ENCODE data around the gene PARVB. TPM values are rescaled to one million over a fixed set of nuclear protein-coding genes. Genes with fewer than 3 reads are reported as not detected.

PARVB gene
- total RNA-seq (10 to 100 TPM in 2 of 5 donors, 1 to 10 TPM in 3; 5.9 to 13.8 (median 8.2) TPM), total RNA-seq (3.2 to 16.1 (median 5.2) reads per million in 29 experiments)
- total RNA-seq (2013): 14.6 TPM

- Mint-ChIP-seq H3K36me3 (no peaks in the 10 kb centered on the region), H3K4me1 (peaks cover 25 to 30% (median 29%) of the 10 kb centered on the region in 3 donors), H3K9me3 (no peaks in the 10 kb centered on the region), H3K4me3 (peak within 1 kb of the TSS; percentile 64 to 75 (median 70)), H3K27me3 (peaks cover 14 to 32% of the 10 kb centered on the region in 2 donors), H3K27ac (peak within 1 kb of the TSS; percentile 60 to 63)
- WGBS (ENCODE audit: insufficient coverage): 1% methylated on average over 83 of the region's 83 CpGs
- Histone ChIP-seq H3K4me3 (ENCODE audit: control insufficient read depth in 1 of 2, extremely low read depth in 1 of 2, low read length in 1 of 2) (peak within 1 kb of the TSS; percentile 58 to 66), H3K27ac (ENCODE audit: low read length) (peak within 1 kb of the TSS; percentile 49), H3K36me3 (ENCODE audit: control insufficient read depth in 2 of 2, extremely low read depth in 1 of 2, insufficient read depth in 1 of 2, low read length in 1 of 2) (no peaks in the 10 kb centered on the region), H3K27me3 (replicated peaks in 1 of 2; ENCODE audit: control insufficient read depth in 2 of 2, extremely low read depth in 1 of 2, insufficient read depth in 2 of 2, low read length in 1 of 2) (peaks cover 0 to 14% of the 10 kb centered on the region in 2 experiments), H3K9me3 (no peaks in the 10 kb centered on the region), H3K4me1 (ENCODE audit: control insufficient read depth in 1 of 2, extremely low read depth in 1 of 2, insufficient read depth in 2 of 2, low read length in 2 of 2) (peaks cover 9 to 41% of the 10 kb centered on the region in 2 experiments)
- ChIA-PET POLR2A (interaction anchor here in 1 of 2 donors (0.6 kb wide), 1 partner anchor 157 kb away, joined by 4 read pairs; no protein-coding TSS in a partner anchor), CTCF (no interaction called here)
- DNase-seq: peak in 6 of 35 experiments; percentile 4 to 39 (median 12)
- peak; percentile 6 to 47 (median 23) for ATAC-seq (replicated peaks in 1 of 4)
These were observed at the start of gene PARVB for GRCh38 chr22:44024288-44024921. TSS of gene PARVB (plus strand) at chr22:44024302. CDS start at chr22:44024340, 38 bp downstream.

- Mint-ChIP-seq H3K36me3 (peaks cover 67% of the 10 kb centered on the region), H3K4me3 (no peak overlapping the region), H3K9me3 (no peaks in the 10 kb centered on the region), H3K4me1 (no peaks in the 10 kb centered on the region), H3K27me3 (no peaks in the 10 kb centered on the region), H3K27ac (no peak overlapping the region)
- H3K27ac ChIP-seq (ENCODE audit: low read length): no peak overlapping the region
- no peaks in the 10 kb centered on the region for H3K4me1 ChIP-seq (ENCODE audit: control insufficient read depth in 1 of 2, extremely low read depth in 1 of 2, insufficient read depth in 2 of 2, low read length in 2 of 2)
- no peak overlapping the region for H3K4me3 ChIP-seq (ENCODE audit: control insufficient read depth in 1 of 2, extremely low read depth in 1 of 2, low read length in 1 of 2)
- no peaks in the 10 kb centered on the region for H3K27me3 ChIP-seq (replicated peaks in 1 of 2; ENCODE audit: control insufficient read depth in 2 of 2, extremely low read depth in 1 of 2, insufficient read depth in 2 of 2, low read length in 1 of 2)
- WGBS (ENCODE audit: insufficient coverage): no CpG with 5 or more reads among the region's 4 CpGs
- ATAC-seq (replicated peaks in 1 of 4): no peak
- CTCF ChIA-PET: interaction anchor here in 1 of 2 donors (0.5 kb wide), 1 partner anchor 33 kb away, joined by 9 read pairs; no protein-coding TSS in a partner anchor
- DNase-seq: no peak
- peaks cover 47 to 86% of the 10 kb centered on the region in 2 donors for H3K36me3 ChIP-seq (ENCODE audit: control insufficient read depth in 2 of 2, extremely low read depth in 1 of 2, insufficient read depth in 1 of 2, low read length in 1 of 2)
- no peaks in the 10 kb centered on the region for H3K9me3 ChIP-seq
- POLR2A ChIA-PET: no interaction called here
These were observed 49.1 kb upstream of the PARVB start for GRCh38 chr22:43975041-43975440.

DNA sequence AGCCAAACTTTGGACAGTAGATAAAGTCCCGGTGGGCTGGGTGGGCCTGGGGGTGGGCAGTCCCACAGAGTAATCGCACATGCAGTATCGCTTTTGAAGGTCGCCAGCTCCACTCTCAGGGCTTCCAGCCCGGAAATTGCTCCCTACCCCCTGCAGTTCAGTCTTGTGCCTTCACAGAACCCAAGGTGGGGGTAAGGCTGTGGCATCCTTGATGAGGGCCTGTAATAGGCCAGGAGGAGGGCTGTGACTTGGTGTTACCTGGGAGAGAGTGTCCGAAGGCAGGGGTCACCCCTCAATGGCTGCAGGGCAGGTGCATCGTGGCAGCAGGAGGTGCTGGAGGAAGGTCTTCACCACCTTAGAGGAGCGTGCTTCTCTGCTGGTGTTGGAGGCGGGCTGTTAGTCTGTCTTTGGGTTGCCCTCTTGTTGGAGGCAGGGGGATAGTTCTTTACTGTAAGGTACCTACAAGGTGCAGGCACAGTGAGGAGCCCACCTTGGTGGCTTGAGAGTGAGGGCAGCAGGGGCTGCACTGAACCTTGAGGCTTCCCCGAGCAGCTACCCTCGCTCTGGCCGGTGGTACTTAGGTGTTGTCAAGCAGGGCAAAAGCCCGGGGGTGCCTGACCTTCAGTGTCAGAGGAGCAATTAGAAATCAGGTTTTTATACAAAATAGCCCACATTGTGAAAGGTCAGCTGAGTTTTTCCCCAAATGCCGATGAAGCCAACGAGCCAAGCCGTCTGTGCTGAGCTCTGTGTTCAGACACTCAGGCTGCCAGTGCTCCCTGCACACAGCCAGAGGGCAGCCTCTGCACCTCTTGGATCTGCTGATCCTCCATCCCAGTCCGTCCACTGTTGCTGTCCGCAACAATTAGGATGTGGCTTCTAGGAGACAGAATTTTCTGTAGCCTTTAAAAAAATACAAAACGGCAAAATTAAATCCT is 47.0 kb upstream of the PARVB start:
- Mint-ChIP-seq H3K27ac (no peak overlapping the region), H3K4me1 (no peaks in the 10 kb centered on the region), H3K9me3 (no peaks in the 10 kb centered on the region), H3K27me3 (no peaks in the 10 kb centered on the region), H3K4me3 (no peak overlapping the region), H3K36me3 (peaks cover 68% of the 10 kb centered on the region)
- H3K4me3 ChIP-seq (ENCODE audit: control insufficient read depth in 1 of 2, extremely low read depth in 1 of 2, low read length in 1 of 2): no peak overlapping the region
- H3K27ac ChIP-seq (ENCODE audit: low read length): no peak overlapping the region
- H3K9me3 ChIP-seq: no peaks in the 10 kb centered on the region
- H3K36me3 ChIP-seq (ENCODE audit: control insufficient read depth in 2 of 2, extremely low read depth in 1 of 2, insufficient read depth in 1 of 2, low read length in 1 of 2): peaks cover 50 to 87% of the 10 kb centered on the region in 2 donors
- no peaks in the 10 kb centered on the region for H3K4me1 ChIP-seq (ENCODE audit: control insufficient read depth in 1 of 2, extremely low read depth in 1 of 2, insufficient read depth in 2 of 2, low read length in 2 of 2)
- WGBS (ENCODE audit: insufficient coverage): 96% methylated on average over 17 of the region's 19 CpGs
- ATAC-seq (replicated peaks in 1 of 4): no peak
- POLR2A ChIA-PET: no interaction called here
- no peak for DNase-seq
- CTCF ChIA-PET: no interaction called here
- H3K27me3 ChIP-seq (replicated peaks in 1 of 2; ENCODE audit: control insufficient read depth in 2 of 2, extremely low read depth in 1 of 2, insufficient read depth in 2 of 2, low read length in 1 of 2): no peaks in the 10 kb centered on the region

DNA sequence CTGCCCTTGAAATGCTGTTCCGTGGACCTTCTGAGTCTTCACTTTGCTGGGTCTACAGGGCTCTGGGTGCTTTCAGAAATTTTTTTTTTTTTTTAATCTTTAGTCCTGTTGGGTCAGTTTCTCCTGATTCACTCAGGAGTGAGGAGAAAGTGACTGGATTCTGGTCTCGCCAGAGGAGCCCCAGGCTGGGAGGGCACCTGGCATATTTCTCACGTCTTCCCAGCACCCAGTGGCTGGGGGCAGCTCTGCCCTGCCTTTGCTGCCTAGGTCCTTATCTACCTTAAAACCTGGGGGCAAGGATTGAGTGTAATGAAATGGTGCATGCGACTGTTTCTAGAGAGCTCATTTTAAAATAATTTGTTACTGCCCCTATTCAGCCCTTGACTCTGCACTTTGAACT is 45.5 kb upstream of the PARVB start:
- Mint-ChIP-seq H3K4me3 (no peak overlapping the region), H3K36me3 (peaks cover 58% of the 10 kb centered on the region), H3K4me1 (no peaks in the 10 kb centered on the region), H3K27ac (no peak overlapping the region), H3K27me3 (no peaks in the 10 kb centered on the region), H3K9me3 (no peaks in the 10 kb centered on the region)
- 96% methylated on average over 3 of the region's 4 CpGs for WGBS (ENCODE audit: insufficient coverage)
- H3K4me3 ChIP-seq (ENCODE audit: control insufficient read depth in 1 of 2, extremely low read depth in 1 of 2, low read length in 1 of 2): no peak overlapping the region
- no peaks in the 10 kb centered on the region for H3K27me3 ChIP-seq (replicated peaks in 1 of 2; ENCODE audit: control insufficient read depth in 2 of 2, extremely low read depth in 1 of 2, insufficient read depth in 2 of 2, low read length in 1 of 2)
- H3K4me1 ChIP-seq (ENCODE audit: control insufficient read depth in 1 of 2, extremely low read depth in 1 of 2, insufficient read depth in 2 of 2, low read length in 2 of 2): no peaks in the 10 kb centered on the region
- H3K27ac ChIP-seq (ENCODE audit: low read length): no peak overlapping the region
- no peak for DNase-seq
- CTCF ChIA-PET: no interaction called here
- peaks cover 44 to 89% of the 10 kb centered on the region in 2 donors for H3K36me3 ChIP-seq (ENCODE audit: control insufficient read depth in 2 of 2, extremely low read depth in 1 of 2, insufficient read depth in 1 of 2, low read length in 1 of 2)
- POLR2A ChIA-PET: no interaction called here
- H3K9me3 ChIP-seq: no peaks in the 10 kb centered on the region
- no peak for ATAC-seq (replicated peaks in 1 of 4)

DNA sequence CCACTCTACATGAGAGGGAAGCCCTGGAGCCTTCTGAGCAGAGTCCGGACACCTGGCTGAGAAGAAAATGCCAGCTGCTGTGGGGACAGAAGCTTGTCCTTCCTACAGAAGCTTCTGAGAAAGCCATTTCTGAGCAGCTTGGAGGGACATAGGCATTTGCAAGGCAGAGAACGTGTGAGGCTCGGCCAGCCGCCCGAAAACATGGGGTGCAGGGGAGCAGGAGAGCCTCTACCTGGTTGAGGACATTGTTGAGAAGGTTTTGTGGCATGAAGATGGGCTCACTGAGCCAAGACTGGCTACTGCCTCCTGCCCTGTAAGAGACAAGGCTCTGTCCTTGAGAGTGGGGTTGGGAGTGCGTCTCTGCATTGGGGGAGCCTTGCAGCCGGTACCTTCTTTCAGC is 43.5 kb upstream of the PARVB start:
- no peak overlapping the region for H3K27ac Mint-ChIP-seq
- H3K27me3 ChIP-seq (replicated peaks in 1 of 2; ENCODE audit: control insufficient read depth in 2 of 2, extremely low read depth in 1 of 2, insufficient read depth in 2 of 2, low read length in 1 of 2): no peaks in the 10 kb centered on the region
- WGBS (ENCODE audit: insufficient coverage): 99% methylated on average over 7 of the region's 7 CpGs
- no peaks in the 10 kb centered on the region for H3K4me1 Mint-ChIP-seq
- no peak overlapping the region for H3K4me3 Mint-ChIP-seq
- no peaks in the 10 kb centered on the region for H3K27me3 Mint-ChIP-seq
- CTCF ChIA-PET: no interaction called here
- no peak overlapping the region for H3K4me3 ChIP-seq (ENCODE audit: control insufficient read depth in 1 of 2, extremely low read depth in 1 of 2, low read length in 1 of 2)
- H3K4me1 ChIP-seq (ENCODE audit: control insufficient read depth in 1 of 2, extremely low read depth in 1 of 2, insufficient read depth in 2 of 2, low read length in 2 of 2): no peaks in the 10 kb centered on the region
- no peak overlapping the region for H3K27ac ChIP-seq (ENCODE audit: low read length)
- H3K9me3 ChIP-seq: no peaks in the 10 kb centered on the region
- H3K9me3 Mint-ChIP-seq: no peaks in the 10 kb centered on the region
- ATAC-seq (replicated peaks in 1 of 4) (no peak), DNase-seq (no peak)
- POLR2A ChIA-PET: no interaction called here
- peaks cover 57% of the 10 kb centered on the region for H3K36me3 Mint-ChIP-seq
- peaks cover 30 to 84% of the 10 kb centered on the region in 2 donors for H3K36me3 ChIP-seq (ENCODE audit: control insufficient read depth in 2 of 2, extremely low read depth in 1 of 2, insufficient read depth in 1 of 2, low read length in 1 of 2)

DNA sequence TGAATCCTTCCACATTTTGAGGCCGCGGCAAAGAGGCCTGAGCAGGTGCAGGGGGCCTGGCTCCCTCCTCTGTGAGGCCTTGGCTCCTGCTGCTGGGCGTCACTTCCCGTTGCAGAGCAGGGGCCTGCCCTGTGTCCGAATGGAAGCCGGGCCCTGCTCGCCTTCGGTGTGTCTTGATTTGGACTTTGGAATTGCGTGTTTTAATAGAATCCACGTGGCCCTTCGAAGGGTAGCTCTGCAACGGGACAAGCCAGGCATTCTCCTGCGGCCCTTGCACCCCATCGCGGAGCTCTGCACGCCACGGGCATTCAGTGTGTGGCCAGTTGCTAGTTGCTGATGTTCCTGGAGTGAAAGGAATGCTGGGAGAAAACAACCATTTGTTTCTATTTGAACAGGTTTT is 43.1 kb upstream of the PARVB start:
- POLR2A ChIA-PET: no interaction called here
- Histone ChIP-seq H3K9me3 (no peaks in the 10 kb centered on the region), H3K27ac (ENCODE audit: low read length) (no peak overlapping the region), H3K4me1 (ENCODE audit: control insufficient read depth in 1 of 2, extremely low read depth in 1 of 2, insufficient read depth in 2 of 2, low read length in 2 of 2) (no peaks in the 10 kb centered on the region), H3K36me3 (ENCODE audit: control insufficient read depth in 2 of 2, extremely low read depth in 1 of 2, insufficient read depth in 1 of 2, low read length in 1 of 2) (peaks cover 28 to 83% of the 10 kb centered on the region in 2 donors), H3K4me3 (ENCODE audit: control insufficient read depth in 1 of 2, extremely low read depth in 1 of 2, low read length in 1 of 2) (no peak overlapping the region), H3K27me3 (replicated peaks in 1 of 2; ENCODE audit: control insufficient read depth in 2 of 2, extremely low read depth in 1 of 2, insufficient read depth in 2 of 2, low read length in 1 of 2) (no peaks in the 10 kb centered on the region)
- ATAC-seq (replicated peaks in 1 of 4): no peak
- peaks cover 54% of the 10 kb centered on the region for H3K36me3 Mint-ChIP-seq
- H3K9me3 Mint-ChIP-seq: no peaks in the 10 kb centered on the region
- H3K27ac Mint-ChIP-seq: no peak overlapping the region
- DNase-seq: no peak
- WGBS (ENCODE audit: insufficient coverage): 92% methylated on average over 14 of the region's 17 CpGs
- H3K4me1 Mint-ChIP-seq: no peaks in the 10 kb centered on the region
- H3K27me3 Mint-ChIP-seq: no peaks in the 10 kb centered on the region
- H3K4me3 Mint-ChIP-seq: no peak overlapping the region
- CTCF ChIA-PET: no interaction called here

Measured in T-cell (primary cell).